Tibial nerve (tissue), 4 donors: ENCODE measurements around the gene EFNA3. TPM values are rescaled to one million over a fixed set of nuclear protein-coding genes. Genes with fewer than 3 reads are reported as not detected.
"Not testable (repeated sequence)": the region's sequence is repeated elsewhere in the genome, so short reads cannot be mapped to it uniquely, and the experiment has no call there.

Experiments
- DNase-seq, 2 donors: peaks; one replicate each; pipeline ENCODE4 v3.0.0-alpha.2; 2019; ENCODE audit warnings: low spot score in 2 of 2
- H3K27ac ChIP-seq, 4 donors: fragments of 200-600 bp; sonication (generic) in 3 of 4; one replicate each; pipeline ENCODE4 v1.5.1; 2017 to 2019; ENCODE audit warnings: mild to moderate bottlenecking in 1 of 4
- H3K27me3 ChIP-seq, 2 donors: fragments of 200-600 bp; sonication (generic) in 1 of 2; one replicate each; pipeline versions ENCODE4 v1.5.1 to v1.6.0; 2017 to 2019
- H3K36me3 ChIP-seq, 3 donors: fragments of 200-600 bp; sonication (generic); one replicate each; pipeline ENCODE4 v1.5.1; 2018 to 2019
- H3K4me1 ChIP-seq, 4 donors: fragments of 200-600 bp; sonication (generic) in 3 of 4; one replicate each; pipeline ENCODE4 v1.5.1; 2017 to 2019
- H3K4me3 ChIP-seq, 4 donors: fragments of 200-600 bp; sonication (generic) in 3 of 4; one replicate each; pipeline ENCODE4 v1.5.1; 2017 to 2019; ENCODE audit warnings: mild to moderate bottlenecking in 1 of 4, moderate library complexity in 1 of 4
- H3K9me3 ChIP-seq, 4 donors: fragments of 200-600 bp; sonication (generic) in 3 of 4; one replicate each; pipeline ENCODE4 v1.5.1; 2017 to 2019
- CTCF ChIP-seq, 5 experiments: fragments of 200-600 bp in 3 of 5; fragments of 450-650 bp in 2 of 5; sonication (generic) in 3 of 5; IDR thresholded peaks; one replicate each; pipeline ENCODE4 v1.5.1; 2016 to 2019; ENCODE audit warnings: antibody characterized with exemption in 5 of 5, mild to moderate bottlenecking in 3 of 5, moderate library complexity in 2 of 5
- EP300 ChIP-seq, 2 donors: sonication (generic); formaldehyde crosslinking; IDR thresholded peaks; one replicate each; pipeline ENCODE4 v1.6.1; 2017; ENCODE audit warnings: antibody characterized with exemption in 2 of 2, mild to moderate bottlenecking in 1 of 2
- POLR2A ChIP-seq, 2 donors: fragments of 450-650 bp; IDR thresholded peaks; one replicate each; pipeline ENCODE4 v1.6.1; 2017; ENCODE audit warnings: antibody characterized with exemption in 2 of 2, mild to moderate bottlenecking in 2 of 2, moderate library complexity in 2 of 2
- WGBS, 2 donors: methylation state at CpG; one replicate each; pipeline ENCODE4 v1.1.5; 2018; 5-methylcytosine and 5-hydroxymethylcytosine counted together
- total RNA-seq, 4 donors: library from RNA; depleted of rRNA; stranded (reverse); fragments of >200 nt; gene quantifications; one replicate each; pipeline ENCODE4 v1.1.0, GENCODE V29; 2016

The EFNA3 gene
- total RNA-seq, 4 donors from 2014 or later, result 0.63 to 1.2 (median 1.2) TPM; not detected in 1

- Histone ChIP-seq H3K27me3 (no peaks in the 10 kb centered on the region), H3K4me3 (no peak overlapping the region), H3K36me3 (no peaks in the 10 kb centered on the region), H3K27ac (no peak overlapping the region), H3K4me1 (no peaks in the 10 kb centered on the region), H3K9me3 (no peaks in the 10 kb centered on the region)
- TF ChIP-seq POLR2A (IDR thresholded peaks at IDR 0.05) (no peak), EP300 (IDR thresholded peaks at IDR 0.05) (no peak), CTCF (IDR thresholded peaks at IDR 0.05) (no peak)
- DNase-seq, result no peak
- 51 to 67% methylated on average over 5 of the region's 5 CpGs for WGBS, 2 donors
Measured at GRCh38 chr1:155113450-155113980, 34.9 kb downstream of the EFNA3 start.

- DNase-seq, result no peak
- Histone ChIP-seq H3K36me3 (no peaks in the 10 kb centered on the region), H3K27ac (no peak overlapping the region), H3K9me3 (no peaks in the 10 kb centered on the region), H3K4me1 (no peaks in the 10 kb centered on the region), H3K4me3 (no peak overlapping the region), H3K27me3 (no peaks in the 10 kb centered on the region)
- TF ChIP-seq EP300 (IDR thresholded peaks at IDR 0.05), result no peak
- TF ChIP-seq POLR2A (IDR thresholded peaks at IDR 0.05), result no peak
- TF ChIP-seq CTCF (IDR thresholded peaks at IDR 0.05), result no peak
- WGBS, 2 donors, result 70% methylated on average over 5 of the region's 5 CpGs
Measured at GRCh38 chr1:155116113-155116764, 37.6 kb downstream of the EFNA3 start.

- no peak overlapping the region for H3K27ac ChIP-seq
Measured at GRCh38 chr1:155117610-155118009, 39.0 kb downstream of the EFNA3 start.

GRCh38 chr1:155118090-155118489 lies 39.5 kb downstream of the EFNA3 start:
- H3K4me1 ChIP-seq, DNase-seq, H3K27me3 ChIP-seq, H3K27ac ChIP-seq, H3K4me3 ChIP-seq, H3K36me3 ChIP-seq, H3K9me3 ChIP-seq: not testable (repeated sequence)
- WGBS, 2 donors, result 90 to 91% methylated on average over 7 of the region's 7 CpGs

More at GRCh38 chr1:155117610-155118009, 39.0 kb downstream of the EFNA3 start:
- H3K4me3 ChIP-seq, result no peak overlapping the region
- no peak for TF ChIP-seq EP300 (IDR thresholded peaks at IDR 0.05)
- TF ChIP-seq POLR2A (IDR thresholded peaks at IDR 0.05), result no peak
- TF ChIP-seq CTCF (IDR thresholded peaks at IDR 0.05), result no peak
- H3K4me1 ChIP-seq, result no peaks in the 10 kb centered on the region
- no peaks in the 10 kb centered on the region for H3K36me3 ChIP-seq
- H3K9me3 ChIP-seq, result no peaks in the 10 kb centered on the region
- H3K27me3 ChIP-seq, result no peaks in the 10 kb centered on the region
- 62 to 71% methylated on average over 4 of the region's 4 CpGs for whole genome bisulfite sequencing, 2 donors
- DNase-seq, result no peak

GRCh38 chr1:155120253-155120652 lies 41.6 kb downstream of the EFNA3 start:
- Histone ChIP-seq H3K27ac (no peak overlapping the region), H3K36me3 (no peaks in the 10 kb centered on the region), H3K4me3 (no peak overlapping the region), H3K27me3 (no peaks in the 10 kb centered on the region), H3K4me1 (peaks cover 0 to 5% (median under 1%) of the 10 kb centered on the region in 4 donors), H3K9me3 (no peaks in the 10 kb centered on the region)
- 58 to 65% methylated on average over 6 of the region's 6 CpGs for WGBS, 2 donors
- DNase-seq, result no peak
- no peak for TF ChIP-seq EP300 (IDR thresholded peaks at IDR 0.05)
- TF ChIP-seq POLR2A (IDR thresholded peaks at IDR 0.05), result no peak
- no peak for TF ChIP-seq CTCF (IDR thresholded peaks at IDR 0.05)
